Measurements from ENCODE around the gene NR1H2.

- TF ChIP-seq POLR2A (IDR thresholded peaks at IDR 0.05; ENCODE audit: low read depth, low read length) (no peak), POLR2AphosphoS5 (IDR thresholded peaks at IDR 0.05; ENCODE audit: low read depth, low read length) (no peak; the same call in 1 of the 2 replicates)
Observed at GRCh38 chr19:50417111-50418081, 41.1 kb downstream of the NR1H2 start.

Measured in GM12892 (cell line).